ENCODE results near the gene SHC3.

SHC3 gene

GRCh38 chr9:88995200-88995577 lies 183.4 kb downstream of the SHC3 start:
- H3K4me3 ChIP-seq (ENCODE audit: low read depth, low read length), result no peak overlapping the region
- in situ Hi-C loops (cut with HindIII; ENCODE audit: low sequenced_read_pairs), result no loop called here
- TF ChIP-seq CTCF (IDR thresholded peaks at IDR 0.05; ENCODE audit: low read depth, low read length, missing control alignments), result no peak
- no peak for DNase-seq (ENCODE audit: low read depth)

- TF ChIP-seq CTCF (IDR thresholded peaks at IDR 0.05; ENCODE audit: low read depth, low read length, missing control alignments), result no peak
- DNase-seq (ENCODE audit: low read depth), result no peak
- no peak overlapping the region for H3K4me3 ChIP-seq (ENCODE audit: low read depth, low read length)
- in situ Hi-C loops (cut with HindIII; ENCODE audit: low sequenced_read_pairs), result no loop called here
Observed at GRCh38 chr9:88994469-88995199, 184.0 kb downstream of the SHC3 start.

- in situ Hi-C loops (cut with HindIII; ENCODE audit: low sequenced_read_pairs), result no loop called here
- TF ChIP-seq CTCF (IDR thresholded peaks at IDR 0.05; ENCODE audit: low read depth, low read length, missing control alignments), result no peak
- DNase-seq (ENCODE audit: low read depth), result no peak
- peak overlapping the region; percentile 4 for H3K4me3 ChIP-seq (ENCODE audit: low read depth, low read length)
Observed at GRCh38 chr9:88993871-88994460, 184.7 kb downstream of the SHC3 start.

GRCh38 chr9:88993327-88993726 lies 185.3 kb downstream of the SHC3 start:
- H3K4me3 ChIP-seq (ENCODE audit: low read depth, low read length), result no peak overlapping the region
- TF ChIP-seq CTCF (IDR thresholded peaks at IDR 0.05; ENCODE audit: low read depth, low read length, missing control alignments), result no peak
- no peak for DNase-seq (ENCODE audit: low read depth)
- in situ Hi-C loops (cut with HindIII; ENCODE audit: low sequenced_read_pairs), result no loop called here

GRCh38 chr9:88992556-88992955 lies 186.1 kb downstream of the SHC3 start:
- in situ Hi-C loops (cut with HindIII; ENCODE audit: low sequenced_read_pairs), result no loop called here
- H3K4me3 ChIP-seq (ENCODE audit: low read depth, low read length), result peak overlapping the region; percentile 64
- no peak for TF ChIP-seq CTCF (IDR thresholded peaks at IDR 0.05; ENCODE audit: low read depth, low read length, missing control alignments)
- DNase-seq (ENCODE audit: low read depth), result no peak

- DNase-seq (ENCODE audit: low read depth), result no peak
- in situ Hi-C loops (cut with HindIII; ENCODE audit: low sequenced_read_pairs), result no loop called here
- peak; percentile 18 for TF ChIP-seq CTCF (IDR thresholded peaks at IDR 0.05; ENCODE audit: low read depth, low read length, missing control alignments)
- peak within 1 kb of the TSS; percentile 64 for H3K4me3 ChIP-seq (ENCODE audit: low read depth, low read length)
Observed at GRCh38 chr9:88991066-88992034, 187.3 kb downstream of the SHC3 start, which contains the start of gene S1PR3. S1PR3 (plus strand) TSS chr9:88991468; CDS start chr9:89001201, 9,733 bp downstream.

All from astrocyte of the cerebellum (primary cell).